ENCODE data around the gene RBMS3.

DNA sequence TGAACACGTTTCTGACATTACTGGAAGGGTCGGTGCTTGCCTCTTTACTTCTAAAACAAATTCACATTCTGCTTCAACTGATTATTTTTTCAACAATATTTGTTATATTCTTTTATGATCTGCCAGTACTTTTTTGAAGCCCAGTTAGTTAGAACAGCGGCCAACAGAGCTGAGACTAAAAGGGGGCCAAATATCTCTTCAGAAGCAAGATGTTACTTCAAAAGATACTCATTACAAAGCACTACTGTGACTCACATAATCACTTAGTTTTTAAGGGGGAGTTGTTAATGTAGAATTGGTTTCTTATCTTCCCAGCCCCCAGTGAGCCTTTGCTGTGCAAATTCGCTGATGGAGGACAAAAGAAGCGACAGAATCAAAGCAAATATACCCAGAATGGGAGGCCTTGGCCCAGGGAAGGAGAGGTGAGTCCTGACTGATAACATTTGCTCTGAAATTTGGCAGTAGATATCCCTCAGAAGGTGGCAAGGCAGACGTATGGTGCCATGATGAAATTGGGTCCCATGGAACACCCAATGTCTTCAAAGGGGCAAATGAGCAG is 587.8 kb downstream of the RBMS3 start:
- TF ChIP-seq, protein P1, sequence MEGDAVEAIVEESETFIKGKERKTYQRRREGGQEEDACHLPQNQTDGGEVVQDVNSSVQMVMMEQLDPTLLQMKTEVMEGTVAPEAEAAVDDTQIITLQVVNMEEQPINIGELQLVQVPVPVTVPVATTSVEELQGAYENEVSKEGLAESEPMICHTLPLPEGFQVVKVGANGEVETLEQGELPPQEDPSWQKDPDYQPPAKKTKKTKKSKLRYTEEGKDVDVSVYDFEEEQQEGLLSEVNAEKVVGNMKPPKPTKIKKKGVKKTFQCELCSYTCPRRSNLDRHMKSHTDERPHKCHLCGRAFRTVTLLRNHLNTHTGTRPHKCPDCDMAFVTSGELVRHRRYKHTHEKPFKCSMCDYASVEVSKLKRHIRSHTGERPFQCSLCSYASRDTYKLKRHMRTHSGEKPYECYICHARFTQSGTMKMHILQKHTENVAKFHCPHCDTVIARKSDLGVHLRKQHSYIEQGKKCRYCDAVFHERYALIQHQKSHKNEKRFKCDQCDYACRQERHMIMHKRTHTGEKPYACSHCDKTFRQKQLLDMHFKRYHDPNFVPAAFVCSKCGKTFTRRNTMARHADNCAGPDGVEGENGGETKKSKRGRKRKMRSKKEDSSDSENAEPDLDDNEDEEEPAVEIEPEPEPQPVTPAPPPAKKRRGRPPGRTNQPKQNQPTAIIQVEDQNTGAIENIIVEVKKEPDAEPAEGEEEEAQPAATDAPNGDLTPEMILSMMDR (IDR thresholded peaks at IDR 0.05), result no peak
- TF ChIP-seq POLR2A (IDR thresholded peaks at IDR 0.05), result no peak

All from vagina (tissue), 2 donors.